DOHH2 (cell line): ENCODE data around the gene FAM20C.

Experiments
- H3F3A ChIP-seq: fragments of 200-600 bp; sonication (generic), shearing (Covaris generic); 2 replicates; pipeline ENCODE4 v1.6.0; 2016; ENCODE audit warnings: antibody characterized with exemption, mild to moderate bottlenecking; ENCODE audit not compliant: control insufficient read depth, insufficient read depth
- H3K27ac ChIP-seq: fragments of 200-600 bp; sonication (generic); 2 replicates; pipeline ENCODE4 v1.5.1; 2014; ENCODE audit warnings: low read depth, mild to moderate bottlenecking, low read length, moderate library complexity
- H3K27me3 ChIP-seq: fragments of 200-600 bp; sonication (generic); 2 replicates; pipeline ENCODE4 v1.6.1; 2014; ENCODE audit warnings: mild to moderate bottlenecking, low read length, mixed read lengths; ENCODE audit not compliant: control insufficient read depth
- H3K36me3 ChIP-seq: fragments of 200-600 bp; sonication (generic); 2 replicates; pipeline ENCODE4 v1.6.1; 2014; ENCODE audit warnings: mild to moderate bottlenecking, low read length, moderate library complexity, mixed read lengths; ENCODE audit not compliant: control insufficient read depth
- H3K4me1 ChIP-seq: fragments of 200-600 bp; sonication (generic); 2 replicates; pipeline ENCODE4 v1.6.1; 2014; ENCODE audit warnings: mild to moderate bottlenecking, low read length, mixed read lengths; ENCODE audit not compliant: control insufficient read depth
- H3K4me2 ChIP-seq: fragments of 200-600 bp; sonication (generic); 2 replicates; pipeline ENCODE4 v1.6.0; 2014; ENCODE audit warnings: mild to moderate bottlenecking, low read length, moderate library complexity
- H3K4me3 ChIP-seq: fragments of 200-600 bp; sonication (generic); 2 replicates; pipeline ENCODE4 v1.5.1; 2014; ENCODE audit warnings: mild to moderate bottlenecking, low read length, mixed read lengths
- H3K79me2 ChIP-seq: fragments of 200-600 bp; sonication (generic); 2 replicates; pipeline ENCODE4 v1.6.1; 2014; ENCODE audit warnings: mild to moderate bottlenecking, low read length, mixed read lengths; ENCODE audit not compliant: control insufficient read depth
- H3K9me2 ChIP-seq: fragments of 200-600 bp; sonication (generic); replicated peaks from 2 replicates; pipeline ENCODE4 v1.6.1; 2014; ENCODE audit warnings: mild to moderate bottlenecking, low read length, mixed read lengths; ENCODE audit not compliant: control insufficient read depth
- H3K9me3 ChIP-seq: fragments of 200-600 bp; sonication (generic); 2 replicates; pipeline ENCODE4 v1.6.1; 2014; ENCODE audit warnings: antibody characterized with exemption, low read length, mixed read lengths; ENCODE audit not compliant: control insufficient read depth, insufficient read depth
- H4K20me1 ChIP-seq: fragments of 200-600 bp; sonication (generic); 2 replicates; pipeline ENCODE4 v1.6.0; 2014; ENCODE audit warnings: low read depth, mild to moderate bottlenecking, antibody characterized with exemption, low read length, moderate library complexity; ENCODE audit not compliant: control insufficient read depth, insufficient read depth
- EZH2phosphoT487 ChIP-seq: fragments of 200-600 bp; sonication (generic); IDR thresholded peaks from 2 replicates; pipeline ENCODE4 v1.6.1; 2017; ENCODE audit warnings: borderline replicate concordance, mild to moderate bottlenecking, antibody characterized with exemption, low read length, moderate library complexity, mixed read lengths
- TF ChIP-seq, protein P1 (sequence below): fragments of 200-600 bp; sonication (generic); IDR thresholded peaks from one replicate; pipeline ENCODE4 v1.5.1; 2014; ENCODE audit warnings: antibody characterized with exemption, mild to moderate bottlenecking, low read depth, low read length; ENCODE audit not compliant: poor library complexity, severe bottlenecking

FAM20C gene

DNA sequence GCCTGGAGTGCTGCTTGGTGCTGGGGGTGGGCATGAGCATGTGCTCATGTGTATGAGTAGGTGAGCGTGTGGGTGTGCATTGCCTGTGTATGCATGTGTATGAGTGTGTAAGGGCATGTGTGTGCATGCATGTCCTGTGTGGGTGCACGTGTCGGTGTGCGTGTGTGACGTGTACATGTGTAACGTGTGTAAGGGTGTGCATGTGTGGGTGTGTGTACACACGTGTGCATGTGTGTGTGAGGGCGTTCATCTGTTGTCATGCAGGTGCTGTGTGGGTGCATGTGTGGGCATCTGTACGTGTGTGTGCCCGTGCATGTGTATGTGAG, 30.3 kb downstream of the FAM20C start:
- Histone ChIP-seq H3K27ac (no peak overlapping the region), H3K9me2 (no peaks in the 10 kb centered on the region), H4K20me1 (no peaks in the 10 kb centered on the region), H3F3A (no peaks in the 10 kb centered on the region), H3K27me3 (no peaks in the 10 kb centered on the region), H3K79me2 (no peaks in the 10 kb centered on the region), H3K4me2 (no peak overlapping the region), H3K36me3 (no peaks in the 10 kb centered on the region), H3K9me3 (peaks cover 39% of the 10 kb centered on the region; the same call in 1 of the 2 replicates), H3K4me3 (no peak overlapping the region), H3K4me1 (no peaks in the 10 kb centered on the region)
- TF ChIP-seq, protein P1, sequence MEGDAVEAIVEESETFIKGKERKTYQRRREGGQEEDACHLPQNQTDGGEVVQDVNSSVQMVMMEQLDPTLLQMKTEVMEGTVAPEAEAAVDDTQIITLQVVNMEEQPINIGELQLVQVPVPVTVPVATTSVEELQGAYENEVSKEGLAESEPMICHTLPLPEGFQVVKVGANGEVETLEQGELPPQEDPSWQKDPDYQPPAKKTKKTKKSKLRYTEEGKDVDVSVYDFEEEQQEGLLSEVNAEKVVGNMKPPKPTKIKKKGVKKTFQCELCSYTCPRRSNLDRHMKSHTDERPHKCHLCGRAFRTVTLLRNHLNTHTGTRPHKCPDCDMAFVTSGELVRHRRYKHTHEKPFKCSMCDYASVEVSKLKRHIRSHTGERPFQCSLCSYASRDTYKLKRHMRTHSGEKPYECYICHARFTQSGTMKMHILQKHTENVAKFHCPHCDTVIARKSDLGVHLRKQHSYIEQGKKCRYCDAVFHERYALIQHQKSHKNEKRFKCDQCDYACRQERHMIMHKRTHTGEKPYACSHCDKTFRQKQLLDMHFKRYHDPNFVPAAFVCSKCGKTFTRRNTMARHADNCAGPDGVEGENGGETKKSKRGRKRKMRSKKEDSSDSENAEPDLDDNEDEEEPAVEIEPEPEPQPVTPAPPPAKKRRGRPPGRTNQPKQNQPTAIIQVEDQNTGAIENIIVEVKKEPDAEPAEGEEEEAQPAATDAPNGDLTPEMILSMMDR: no peak
- no peak for TF ChIP-seq EZH2phosphoT487

DNA sequence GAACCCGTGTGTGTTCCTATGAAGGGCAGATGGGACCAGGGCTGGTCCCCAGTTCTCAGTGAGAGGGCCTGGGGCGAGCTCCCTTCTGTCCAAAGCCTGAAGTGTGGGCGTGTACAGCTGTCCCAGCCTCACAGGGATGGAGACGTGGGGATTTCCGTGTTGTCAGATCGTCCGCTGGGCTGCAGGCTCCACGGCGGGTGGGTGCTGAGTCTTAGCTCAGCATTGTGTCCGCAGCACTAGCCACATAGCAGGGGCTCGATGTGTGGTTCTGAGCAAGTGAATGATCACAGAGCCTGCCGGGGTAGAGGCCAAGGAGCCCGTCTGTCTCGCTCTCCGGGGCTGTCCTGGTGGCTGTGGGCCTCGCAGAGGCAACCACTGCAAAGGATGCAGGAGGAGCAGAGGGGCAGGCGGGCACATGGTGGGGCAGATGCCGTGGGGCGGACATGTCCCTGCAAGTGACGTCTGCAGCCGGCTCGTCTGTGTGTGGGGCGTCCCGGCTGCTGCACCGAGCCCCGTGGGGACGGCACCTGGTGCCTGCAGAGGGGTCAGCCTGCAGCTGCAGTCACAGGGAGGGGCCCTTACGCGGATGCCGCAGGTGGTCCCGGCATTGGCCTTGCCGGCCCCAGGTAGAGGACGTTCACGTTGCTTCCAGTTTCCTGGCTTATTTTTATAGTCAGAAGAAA, 30.9 kb downstream of the FAM20C start:
- H3K4me1 ChIP-seq: no peaks in the 10 kb centered on the region
- H3F3A ChIP-seq: no peaks in the 10 kb centered on the region
- H3K27ac ChIP-seq: no peak overlapping the region
- H3K36me3 ChIP-seq: no peaks in the 10 kb centered on the region
- H3K4me2 ChIP-seq: no peak overlapping the region
- no peaks in the 10 kb centered on the region for H3K9me2 ChIP-seq
- peaks cover 43% of the 10 kb centered on the region; the same call in 1 of the 2 replicates for H3K9me3 ChIP-seq
- H4K20me1 ChIP-seq: no peaks in the 10 kb centered on the region
- H3K27me3 ChIP-seq: no peaks in the 10 kb centered on the region
- no peak overlapping the region for H3K4me3 ChIP-seq
- no peak for TF ChIP-seq EZH2phosphoT487
- TF ChIP-seq, protein P1: no peak
- H3K79me2 ChIP-seq: no peaks in the 10 kb centered on the region

DNA sequence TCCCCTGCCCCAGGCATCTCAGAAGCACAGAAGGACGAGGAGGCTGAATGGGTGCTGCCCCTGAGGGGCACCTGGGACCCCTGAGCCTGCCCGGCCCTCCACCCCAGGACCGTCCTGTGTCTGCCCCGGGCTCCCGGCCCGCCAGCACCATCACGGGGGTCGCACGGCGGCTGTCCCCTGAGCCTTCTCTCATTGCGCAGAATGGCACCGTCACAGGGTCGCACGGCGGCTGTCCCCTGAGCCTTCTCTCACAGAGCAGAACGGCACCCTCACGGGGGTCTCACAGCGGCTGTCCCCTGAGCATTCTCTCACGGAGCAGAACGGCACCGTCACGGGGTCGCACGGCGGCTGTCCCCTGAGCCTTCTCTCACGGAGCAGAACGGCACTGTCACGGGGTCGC, 31.5 kb downstream of the FAM20C start:
- Histone ChIP-seq H3K36me3 (no peaks in the 10 kb centered on the region), H3K27me3 (no peaks in the 10 kb centered on the region), H3K4me2 (no peak overlapping the region), H3K9me3 (peaks cover 46% of the 10 kb centered on the region; the same call in 1 of the 2 replicates), H3K4me3 (no peak overlapping the region), H4K20me1 (no peaks in the 10 kb centered on the region), H3K4me1 (no peaks in the 10 kb centered on the region), H3K9me2 (no peaks in the 10 kb centered on the region), H3F3A (no peaks in the 10 kb centered on the region), H3K79me2 (no peaks in the 10 kb centered on the region), H3K27ac (no peak overlapping the region)
- no peak for TF ChIP-seq EZH2phosphoT487
- TF ChIP-seq, protein P1: no peak
